PC-9 (cell line): ENCODE measurements around the gene FBLN2.

Source experiments
- CTCF ChIP-seq: fragments of 200-600 bp; sonication (generic); conservative IDR thresholded peaks from 2 replicates; pipeline ENCODE4 v1.6.1; 2017; ENCODE audit warnings: mixed run types, antibody characterized with exemption, mild to moderate bottlenecking, moderate library complexity
- EZH2 ChIP-seq: fragments of 200-600 bp; sonication (generic); IDR thresholded peaks from 2 replicates; pipeline ENCODE4 v1.8.0; 2017; ENCODE audit warnings: antibody characterized with exemption, low read depth

GRCh38 chr3:13588993-13589392 lies 40.1 kb downstream of the FBLN2 start:
- TF ChIP-seq CTCF (no peak), EZH2 (no peak)
